Sigmoid colon (tissue), 7 donors: ENCODE data around the gene EME2. TPM values are rescaled to one million over a fixed set of nuclear protein-coding genes. Genes with fewer than 3 reads are reported as not detected.

ENCODE experiments used
- DNase-seq: peaks from one replicate; pipeline ENCODE4 v3.0.0-alpha.2; 2019
- H3K27ac ChIP-seq, 4 donors: fragments of 200-600 bp; sonication (generic); one replicate each; pipeline ENCODE4 v1.5.1; 2016 to 2019; ENCODE audit warnings: mild to moderate bottlenecking in 1 of 4
- H3K27me3 ChIP-seq, 3 donors: fragments of 200-600 bp; sonication (generic); one replicate each; pipeline ENCODE4 v1.5.1; 2019; ENCODE audit warnings: mild to moderate bottlenecking in 1 of 3
- H3K36me3 ChIP-seq, 4 donors: fragments of 200-600 bp; sonication (generic); one replicate each; pipeline ENCODE4 v1.5.1; 2016 to 2019
- H3K4me1 ChIP-seq, 4 donors: fragments of 200-600 bp; sonication (generic); one replicate each; pipeline ENCODE4 v1.5.1; 2017 to 2019
- H3K4me3 ChIP-seq, 4 donors: fragments of 200-600 bp; sonication (generic); one replicate each; pipeline ENCODE4 v1.5.1; 2017 to 2019; ENCODE audit warnings: mild to moderate bottlenecking in 2 of 4, moderate library complexity in 1 of 4
- H3K9me3 ChIP-seq, 4 donors: fragments of 200-600 bp in 3 of 4; sonication (generic) in 3 of 4; one replicate each; pipeline versions ENCODE4 v1.5.1 to v1.6.1; 2013 to 2019
- EP300 ChIP-seq, 4 donors: sonication (generic); formaldehyde crosslinking; IDR thresholded peaks; one replicate each; pipeline ENCODE4 v1.6.1; 2017; ENCODE audit warnings: antibody characterized with exemption in 4 of 4
- POLR2A ChIP-seq, 2 donors: fragments of 450-650 bp; IDR thresholded peaks; one replicate each; pipeline ENCODE4 v1.6.1; 2016; ENCODE audit warnings: antibody characterized with exemption in 2 of 2, mild to moderate bottlenecking in 2 of 2, moderate library complexity in 2 of 2
- POLR2AphosphoS5 ChIP-seq, 4 donors: sonication (generic); formaldehyde crosslinking; IDR thresholded peaks; one replicate each; pipeline ENCODE4 v1.6.1; 2017; ENCODE audit warnings: antibody characterized with exemption in 4 of 4
- WGBS, 2 donors: extraction: QIAGEN DNeasy Blood & Tissue Kit; methylation state at CpG; one replicate each; pipeline ENCODE4 v1.1.7; 2013; 5-methylcytosine and 5-hydroxymethylcytosine counted together
- intact Hi-C: fragments of 100-400 bp; cut with DNase I; formaldehyde crosslinking; loops from one replicate; pipeline ENCODE4 v1.15.1; 2023
- polyA plus RNA-seq, 3 donors: library from polyadenylated mRNA; stranded (reverse); fragments of 200-250 nt; gene quantifications; one replicate each; pipeline ENCODE4 v1.2.3, GENCODE V29; 2013
- total RNA-seq, 4 donors: library from RNA; depleted of rRNA; stranded (reverse); fragments of >200 nt; gene quantifications; one replicate each; pipeline ENCODE4 v1.1.0, GENCODE V29; 2016
- TF ChIP-seq, protein P1 (sequence below), 4 experiments: fragments of 450-650 bp in 3 of 4; fragments of 200-600 bp in 1 of 4; IDR thresholded peaks; one replicate each; pipeline ENCODE4 v1.5.1; 2016 to 2019; ENCODE audit warnings: antibody characterized with exemption in 4 of 4, mild to moderate bottlenecking in 3 of 4, moderate library complexity in 2 of 4
- donor health status: healthy with polysubstance abuse.
- donor health status: Bipolar disorder and iron deficiency.
- donor health status: healthy.

EME2 gene
- total and polyA plus RNA-seq, 7 donors = 1.8 to 17.1 (median 5.2) TPM

DNA sequence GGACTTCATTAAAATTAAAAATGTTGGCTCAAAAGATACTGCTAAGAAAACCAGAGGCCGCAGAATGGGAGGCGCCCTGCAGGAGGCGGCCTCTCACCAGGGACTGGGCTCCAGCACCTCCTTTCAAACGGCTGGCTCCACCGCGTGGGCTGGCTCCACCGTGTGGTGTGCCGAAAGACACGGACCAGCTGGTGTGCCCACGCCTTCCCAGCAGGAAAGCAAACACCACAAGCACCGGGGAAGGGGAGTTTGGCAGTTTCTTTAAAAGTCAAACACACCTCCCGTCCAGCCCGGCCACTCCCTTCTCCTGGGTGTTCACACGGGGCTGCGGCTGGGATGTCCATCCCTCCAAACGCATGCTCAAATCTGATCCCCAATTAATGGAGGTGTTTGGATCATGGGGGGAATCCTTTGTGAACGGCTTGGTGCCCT is 40.1 kb downstream of the EME2 start:
- H3K27me3 ChIP-seq = no peaks in the 10 kb centered on the region
- TF ChIP-seq POLR2A (IDR thresholded peaks at IDR 0.05) (no peak), EP300 (IDR thresholded peaks at IDR 0.05) (no peak), POLR2AphosphoS5 (IDR thresholded peaks at IDR 0.05) (peak in 2 of 4 donors; percentile 32 to 42)
- TF ChIP-seq, protein P1, sequence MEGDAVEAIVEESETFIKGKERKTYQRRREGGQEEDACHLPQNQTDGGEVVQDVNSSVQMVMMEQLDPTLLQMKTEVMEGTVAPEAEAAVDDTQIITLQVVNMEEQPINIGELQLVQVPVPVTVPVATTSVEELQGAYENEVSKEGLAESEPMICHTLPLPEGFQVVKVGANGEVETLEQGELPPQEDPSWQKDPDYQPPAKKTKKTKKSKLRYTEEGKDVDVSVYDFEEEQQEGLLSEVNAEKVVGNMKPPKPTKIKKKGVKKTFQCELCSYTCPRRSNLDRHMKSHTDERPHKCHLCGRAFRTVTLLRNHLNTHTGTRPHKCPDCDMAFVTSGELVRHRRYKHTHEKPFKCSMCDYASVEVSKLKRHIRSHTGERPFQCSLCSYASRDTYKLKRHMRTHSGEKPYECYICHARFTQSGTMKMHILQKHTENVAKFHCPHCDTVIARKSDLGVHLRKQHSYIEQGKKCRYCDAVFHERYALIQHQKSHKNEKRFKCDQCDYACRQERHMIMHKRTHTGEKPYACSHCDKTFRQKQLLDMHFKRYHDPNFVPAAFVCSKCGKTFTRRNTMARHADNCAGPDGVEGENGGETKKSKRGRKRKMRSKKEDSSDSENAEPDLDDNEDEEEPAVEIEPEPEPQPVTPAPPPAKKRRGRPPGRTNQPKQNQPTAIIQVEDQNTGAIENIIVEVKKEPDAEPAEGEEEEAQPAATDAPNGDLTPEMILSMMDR (IDR thresholded peaks at IDR 0.05) = peak in 2 of 4 experiments; percentile 23 to 29
- H3K9me3 ChIP-seq = no peaks in the 10 kb centered on the region
- H3K4me3 ChIP-seq = no peak overlapping the region
- 8 to 30% methylated on average over 17 of the region's 17 CpGs for WGBS, 2 donors
- intact Hi-C loops = no loop called here
- H3K36me3 ChIP-seq = peaks cover 26 to 77% (median 34%) of the 10 kb centered on the region in 4 donors
- H3K4me1 ChIP-seq = peaks cover 0 to 6% (median 0%) of the 10 kb centered on the region in 4 donors
- no peak overlapping the region for H3K27ac ChIP-seq
- peak; percentile 78 for DNase-seq

DNA sequence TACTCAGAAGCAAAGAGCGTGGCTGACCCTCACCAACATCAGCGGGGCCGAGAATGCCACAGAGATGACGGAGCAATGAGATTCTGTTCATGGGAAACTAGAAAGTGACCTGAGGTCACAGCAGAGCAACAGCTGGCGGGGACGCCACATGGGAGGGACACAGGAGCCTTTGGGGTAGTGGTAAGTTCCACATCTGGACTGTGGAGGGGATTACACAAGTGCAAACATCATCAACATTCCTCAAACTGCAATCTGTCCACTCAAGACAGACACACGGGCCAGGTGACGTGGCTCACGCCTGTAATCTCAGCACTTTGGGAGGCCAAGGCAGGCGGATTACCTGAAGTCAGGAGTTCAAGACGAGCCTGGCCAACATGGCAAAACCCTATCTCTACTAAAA is 42.9 kb downstream of the EME2 start:
- intact Hi-C loops = no loop called here
- TF ChIP-seq POLR2A (IDR thresholded peaks at IDR 0.05) (no peak), POLR2AphosphoS5 (IDR thresholded peaks at IDR 0.05) (no peak), EP300 (IDR thresholded peaks at IDR 0.05) (no peak)
- TF ChIP-seq, protein P1 (IDR thresholded peaks at IDR 0.05) = no peak
- H3K4me3 ChIP-seq = no peak overlapping the region
- peaks cover 25 to 78% (median 32%) of the 10 kb centered on the region in 4 donors for H3K36me3 ChIP-seq
- WGBS, 2 donors = 89 to 92% methylated on average over 11 of the region's 11 CpGs
- peaks cover 0 to 6% (median 0%) of the 10 kb centered on the region in 4 donors for H3K4me1 ChIP-seq
- H3K27me3 ChIP-seq = no peaks in the 10 kb centered on the region
- no peak overlapping the region for H3K27ac ChIP-seq
- H3K9me3 ChIP-seq = no peaks in the 10 kb centered on the region
- DNase-seq = no peak

DNA sequence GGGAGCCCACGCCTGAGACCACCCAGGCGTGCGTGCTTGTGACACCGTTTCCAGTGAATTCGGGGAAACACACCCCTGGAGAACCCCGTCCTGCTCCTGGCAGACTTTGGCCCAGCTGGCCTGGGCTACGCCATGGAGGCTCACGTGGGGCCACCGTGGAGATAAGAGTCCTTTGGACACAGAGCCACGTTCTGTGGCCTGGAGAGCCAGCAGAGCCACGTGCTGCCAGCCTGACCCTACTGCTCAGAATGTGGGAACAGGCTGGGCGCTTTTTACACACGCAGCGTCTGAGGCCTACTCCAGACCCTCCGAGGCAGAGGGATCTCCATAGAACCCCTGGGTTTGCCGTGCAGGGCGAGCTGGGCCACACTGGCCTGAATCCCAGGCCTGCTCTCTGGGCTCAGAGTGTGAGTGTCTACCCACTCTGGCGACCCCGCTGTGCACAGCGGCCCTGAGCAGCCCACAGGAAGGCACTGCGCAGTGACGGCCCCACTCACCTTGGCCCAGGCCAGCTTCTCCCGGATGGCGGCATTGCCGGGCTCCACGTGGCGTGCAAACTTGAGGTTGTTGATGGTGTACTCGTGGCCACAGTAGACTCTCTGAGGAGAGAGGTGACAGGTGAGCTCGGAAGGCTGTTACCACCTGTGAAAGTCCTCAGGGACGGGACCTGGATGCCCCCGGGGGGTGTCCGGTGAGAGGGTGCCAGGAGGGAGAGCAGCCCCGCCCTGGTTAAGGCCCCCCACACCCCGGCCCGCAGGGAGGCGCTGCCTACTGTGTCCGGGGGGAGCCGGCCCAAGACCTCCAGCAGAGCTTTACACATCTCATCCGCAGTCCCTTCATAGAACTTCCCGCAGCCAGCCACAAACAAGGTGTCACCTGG is 44.0 kb downstream of the EME2 start:
- Histone ChIP-seq H3K9me3 (no peaks in the 10 kb centered on the region), H3K4me1 (peaks cover 0 to 6% (median 0%) of the 10 kb centered on the region in 4 donors), H3K27ac (no peak overlapping the region), H3K4me3 (no peak overlapping the region), H3K27me3 (no peaks in the 10 kb centered on the region), H3K36me3 (peaks cover 32 to 84% (median 41%) of the 10 kb centered on the region in 4 donors)
- intact Hi-C loops = no loop called here
- 95 to 96% methylated on average over 40 of the region's 40 CpGs for WGBS, 2 donors
- no peak for DNase-seq
- TF ChIP-seq EP300 (IDR thresholded peaks at IDR 0.05) = no peak

DNA sequence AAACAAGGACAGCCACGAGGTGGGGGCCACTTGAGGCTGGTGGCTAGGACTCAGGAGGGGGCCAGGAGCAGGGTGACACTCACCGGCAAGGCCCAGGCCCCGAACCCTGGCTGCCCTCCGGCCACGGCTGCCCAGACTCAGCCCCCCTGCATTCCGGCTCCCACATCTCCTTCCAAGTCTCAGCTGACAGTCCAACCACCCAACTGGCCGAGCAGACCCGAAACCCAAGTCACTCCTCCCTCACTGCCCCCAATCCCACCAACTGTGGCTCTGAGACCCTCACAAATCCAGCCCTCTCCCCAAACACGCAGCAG is 44.6 kb downstream of the EME2 start:
- H3K4me3 ChIP-seq = no peak overlapping the region
- no peak overlapping the region for H3K27ac ChIP-seq
- H3K36me3 ChIP-seq = peaks cover 37 to 90% (median 46%) of the 10 kb centered on the region in 4 donors
- no peak for DNase-seq
- H3K4me1 ChIP-seq = peaks cover 0 to 6% (median 0%) of the 10 kb centered on the region in 4 donors
- TF ChIP-seq POLR2AphosphoS5 (IDR thresholded peaks at IDR 0.05) (no peak), EP300 (IDR thresholded peaks at IDR 0.05) (no peak), POLR2A (IDR thresholded peaks at IDR 0.05) (no peak)
- TF ChIP-seq, protein P1 (IDR thresholded peaks at IDR 0.05) = no peak
- intact Hi-C loops = no loop called here
- 95 to 96% methylated on average over 9 of the region's 9 CpGs for WGBS, 2 donors
- H3K27me3 ChIP-seq = no peaks in the 10 kb centered on the region
- no peaks in the 10 kb centered on the region for H3K9me3 ChIP-seq

DNA sequence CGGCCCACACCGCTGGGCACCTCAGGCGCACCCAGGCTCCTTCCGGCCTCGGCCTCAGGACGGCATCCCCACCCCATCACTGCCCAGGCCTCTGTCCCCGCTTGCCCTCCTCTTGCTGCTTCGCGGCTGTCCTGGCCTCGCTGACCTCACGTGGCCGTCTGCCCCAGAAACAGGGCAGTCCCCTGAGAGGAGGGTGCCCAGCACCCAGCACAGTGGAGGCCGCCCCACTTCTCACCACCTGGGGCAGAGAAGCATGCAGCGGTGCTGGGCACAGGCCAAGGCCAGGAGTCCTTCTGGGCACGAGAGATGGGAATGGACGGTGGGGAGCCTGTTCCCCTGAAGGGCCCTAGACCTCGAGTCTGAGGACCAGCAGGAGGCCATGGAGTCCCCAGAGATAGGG is 45.1 kb downstream of the EME2 start:
- no peak for DNase-seq
- TF ChIP-seq POLR2A (IDR thresholded peaks at IDR 0.05) (no peak), POLR2AphosphoS5 (IDR thresholded peaks at IDR 0.05) (no peak), EP300 (IDR thresholded peaks at IDR 0.05) (no peak)
- H3K4me1 ChIP-seq = peaks cover 0 to 4% (median 0%) of the 10 kb centered on the region in 4 donors
- peaks cover 42 to 95% (median 50%) of the 10 kb centered on the region in 4 donors for H3K36me3 ChIP-seq
- H3K9me3 ChIP-seq = no peaks in the 10 kb centered on the region
- H3K4me3 ChIP-seq = no peak overlapping the region
- intact Hi-C loops = no loop called here
- no peaks in the 10 kb centered on the region for H3K27me3 ChIP-seq
- 94% methylated on average over 17 of the region's 17 CpGs for WGBS, 2 donors
- no peak overlapping the region for H3K27ac ChIP-seq
